GM12878 (cell line): ENCODE measurements around the gene DSE.

ENCODE experiments used
- CHD4 ChIP-seq: fragments of 200-600 bp; sonication (generic); IDR thresholded peaks from 2 replicates; pipeline ENCODE4 v1.6.1; 2016; ENCODE audit warnings: mild to moderate bottlenecking
- EP300 ChIP-seq, 2 experiments: fragments of 150-350 bp in 1 of 2; IDR thresholded peaks; 2 replicates each; pipeline ENCODE4 v1.6.1; 2011 to 2012; ENCODE audit warnings: low read depth in 2 of 2, low read length in 2 of 2, borderline replicate concordance in 1 of 2, improper control_type of control experiment in 1 of 2, inconsistent platforms in 1 of 2; ENCODE audit not compliant: control insufficient read depth in 1 of 2
- ETV6 ChIP-seq, 2 experiments: fragments of 450-650 bp in 1 of 2; IDR thresholded peaks in 1 of 2; conservative IDR thresholded peaks in 1 of 2; 2 replicates each; pipeline ENCODE4 v1.6.1; 2014; ENCODE audit warnings: antibody characterized with exemption in 1 of 2, borderline replicate concordance in 1 of 2, low read depth in 1 of 2, mild to moderate bottlenecking in 1 of 2, moderate library complexity in 1 of 2
- GATAD2B ChIP-seq: fragments of 450-650 bp; conservative IDR thresholded peaks from 2 replicates; pipeline ENCODE4 v1.6.1; 2017; ENCODE audit warnings: low read depth, mild to moderate bottlenecking, moderate library complexity
- MAX ChIP-seq: IDR thresholded peaks from 2 replicates; pipeline ENCODE4 v1.6.1; 2012; ENCODE audit warnings: low read depth, low read length, improper control_type of control experiment
- POLR2A ChIP-seq: IDR thresholded peaks from 2 replicates; pipeline ENCODE4 v1.6.1; 2011; ENCODE audit warnings: low read depth, mild to moderate bottlenecking, low read length
- STAT1 ChIP-seq: fragments of 450-650 bp; conservative IDR thresholded peaks from 2 replicates; pipeline ENCODE4 v1.6.1; 2014; ENCODE audit warnings: antibody characterized with exemption, mild to moderate bottlenecking
- ZNF217 ChIP-seq: fragments of 450-650 bp; IDR thresholded peaks from 2 replicates; pipeline ENCODE4 v1.6.1; 2017; ENCODE audit warnings: antibody characterized with exemption, mild to moderate bottlenecking
- ZNF274 ChIP-seq: IDR thresholded peaks from one replicate; pipeline ENCODE4 v1.8.0; 2011; ENCODE audit not compliant: insufficient read length, insufficient read depth
- TF ChIP-seq, protein P1 (sequence below): fragments of 450-650 bp; IDR thresholded peaks from 2 replicates; pipeline ENCODE4 v1.6.1; 2017; ENCODE audit warnings: mild to moderate bottlenecking, moderate library complexity
- TF ChIP-seq, protein P2 (sequence below): IDR thresholded peaks from 2 replicates; pipeline ENCODE4 v1.6.1; 2012; ENCODE audit warnings: low read depth, low read length, improper control_type of control experiment
- TF ChIP-seq, protein P3 (sequence below), 3 experiments: IDR thresholded peaks in 2 of 3; conservative IDR thresholded peaks in 1 of 3; 2 replicates each; pipeline ENCODE4 v1.5.1; 2011; ENCODE audit warnings: low read depth in 3 of 3, low read length in 3 of 3, mild to moderate bottlenecking in 3 of 3, control low read depth in 2 of 3, moderate library complexity in 2 of 3, inconsistent platforms in 1 of 3, mixed read lengths in 1 of 3; ENCODE audit not compliant: control insufficient read depth in 2 of 3, insufficient read depth in 1 of 3; ENCODE audit errors: extremely low read depth in 1 of 3

- TF ChIP-seq, protein P1, sequence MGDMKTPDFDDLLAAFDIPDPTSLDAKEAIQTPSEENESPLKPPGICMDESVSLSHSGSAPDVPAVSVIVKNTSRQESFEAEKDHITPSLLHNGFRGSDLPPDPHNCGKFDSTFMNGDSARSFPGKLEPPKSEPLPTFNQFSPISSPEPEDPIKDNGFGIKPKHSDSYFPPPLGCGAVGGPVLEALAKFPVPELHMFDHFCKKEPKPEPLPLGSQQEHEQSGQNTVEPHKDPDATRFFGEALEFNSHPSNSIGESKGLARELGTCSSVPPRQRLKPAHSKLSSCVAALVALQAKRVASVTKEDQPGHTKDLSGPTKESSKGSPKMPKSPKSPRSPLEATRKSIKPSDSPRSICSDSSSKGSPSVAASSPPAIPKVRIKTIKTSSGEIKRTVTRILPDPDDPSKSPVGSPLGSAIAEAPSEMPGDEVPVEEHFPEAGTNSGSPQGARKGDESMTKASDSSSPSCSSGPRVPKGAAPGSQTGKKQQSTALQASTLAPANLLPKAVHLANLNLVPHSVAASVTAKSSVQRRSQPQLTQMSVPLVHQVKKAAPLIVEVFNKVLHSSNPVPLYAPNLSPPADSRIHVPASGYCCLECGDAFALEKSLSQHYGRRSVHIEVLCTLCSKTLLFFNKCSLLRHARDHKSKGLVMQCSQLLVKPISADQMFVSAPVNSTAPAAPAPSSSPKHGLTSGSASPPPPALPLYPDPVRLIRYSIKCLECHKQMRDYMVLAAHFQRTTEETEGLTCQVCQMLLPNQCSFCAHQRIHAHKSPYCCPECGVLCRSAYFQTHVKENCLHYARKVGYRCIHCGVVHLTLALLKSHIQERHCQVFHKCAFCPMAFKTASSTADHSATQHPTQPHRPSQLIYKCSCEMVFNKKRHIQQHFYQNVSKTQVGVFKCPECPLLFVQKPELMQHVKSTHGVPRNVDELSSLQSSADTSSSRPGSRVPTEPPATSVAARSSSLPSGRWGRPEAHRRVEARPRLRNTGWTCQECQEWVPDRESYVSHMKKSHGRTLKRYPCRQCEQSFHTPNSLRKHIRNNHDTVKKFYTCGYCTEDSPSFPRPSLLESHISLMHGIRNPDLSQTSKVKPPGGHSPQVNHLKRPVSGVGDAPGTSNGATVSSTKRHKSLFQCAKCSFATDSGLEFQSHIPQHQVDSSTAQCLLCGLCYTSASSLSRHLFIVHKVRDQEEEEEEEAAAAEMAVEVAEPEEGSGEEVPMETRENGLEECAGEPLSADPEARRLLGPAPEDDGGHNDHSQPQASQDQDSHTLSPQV, result no peak
- TF ChIP-seq, protein P2, sequence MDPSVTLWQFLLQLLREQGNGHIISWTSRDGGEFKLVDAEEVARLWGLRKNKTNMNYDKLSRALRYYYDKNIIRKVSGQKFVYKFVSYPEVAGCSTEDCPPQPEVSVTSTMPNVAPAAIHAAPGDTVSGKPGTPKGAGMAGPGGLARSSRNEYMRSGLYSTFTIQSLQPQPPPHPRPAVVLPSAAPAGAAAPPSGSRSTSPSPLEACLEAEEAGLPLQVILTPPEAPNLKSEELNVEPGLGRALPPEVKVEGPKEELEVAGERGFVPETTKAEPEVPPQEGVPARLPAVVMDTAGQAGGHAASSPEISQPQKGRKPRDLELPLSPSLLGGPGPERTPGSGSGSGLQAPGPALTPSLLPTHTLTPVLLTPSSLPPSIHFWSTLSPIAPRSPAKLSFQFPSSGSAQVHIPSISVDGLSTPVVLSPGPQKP, result no peak
- no peak for TF ChIP-seq ZNF274
- TF ChIP-seq STAT1, result no peak
- no peak for TF ChIP-seq ETV6 (conservative IDR thresholded peaks at IDR 0.05 in 1 of 2, IDR thresholded peaks at IDR 0.05 in 1 of 2; ENCODE audit: borderline replicate concordance in 1 of 2, low read depth in 1 of 2)
- TF ChIP-seq EP300 (IDR thresholded peaks at IDR 0.05; ENCODE audit: borderline replicate concordance in 1 of 2, control insufficient read depth in 1 of 2, low read depth in 2 of 2, low read length in 2 of 2), result no peak
- TF ChIP-seq MAX, result no peak
- TF ChIP-seq ZNF217, result no peak
- no peak for TF ChIP-seq POLR2A
- TF ChIP-seq, protein P3, sequence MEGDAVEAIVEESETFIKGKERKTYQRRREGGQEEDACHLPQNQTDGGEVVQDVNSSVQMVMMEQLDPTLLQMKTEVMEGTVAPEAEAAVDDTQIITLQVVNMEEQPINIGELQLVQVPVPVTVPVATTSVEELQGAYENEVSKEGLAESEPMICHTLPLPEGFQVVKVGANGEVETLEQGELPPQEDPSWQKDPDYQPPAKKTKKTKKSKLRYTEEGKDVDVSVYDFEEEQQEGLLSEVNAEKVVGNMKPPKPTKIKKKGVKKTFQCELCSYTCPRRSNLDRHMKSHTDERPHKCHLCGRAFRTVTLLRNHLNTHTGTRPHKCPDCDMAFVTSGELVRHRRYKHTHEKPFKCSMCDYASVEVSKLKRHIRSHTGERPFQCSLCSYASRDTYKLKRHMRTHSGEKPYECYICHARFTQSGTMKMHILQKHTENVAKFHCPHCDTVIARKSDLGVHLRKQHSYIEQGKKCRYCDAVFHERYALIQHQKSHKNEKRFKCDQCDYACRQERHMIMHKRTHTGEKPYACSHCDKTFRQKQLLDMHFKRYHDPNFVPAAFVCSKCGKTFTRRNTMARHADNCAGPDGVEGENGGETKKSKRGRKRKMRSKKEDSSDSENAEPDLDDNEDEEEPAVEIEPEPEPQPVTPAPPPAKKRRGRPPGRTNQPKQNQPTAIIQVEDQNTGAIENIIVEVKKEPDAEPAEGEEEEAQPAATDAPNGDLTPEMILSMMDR (IDR thresholded peaks at IDR 0.05 in 2 of 3, conservative IDR thresholded peaks at IDR 0.05 in 1 of 3; ENCODE audit: control insufficient read depth in 2 of 3, extremely low read depth in 1 of 3, insufficient read depth in 1 of 3, low read depth in 3 of 3, low read length in 3 of 3), result no peak
- no peak for TF ChIP-seq GATAD2B
- no peak for TF ChIP-seq CHD4
These were observed 36.1 kb downstream of the DSE start for GRCh38 chr6:116406678-116407345.
